Duodenal mucosa (tissue), 2 donors: ENCODE results near the gene AADAT.

Experiments
- H3K27ac ChIP-seq: one replicate; pipeline ENCODE4 v1.7.0; 2013; ENCODE audit warnings: low read depth, low read length
- H3K27me3 ChIP-seq, 2 donors: one replicate each; pipeline ENCODE4 v1.7.0; 2013; ENCODE audit warnings: low read length in 2 of 2, control low read depth in 1 of 2; ENCODE audit not compliant: insufficient read depth in 2 of 2, control insufficient read depth in 1 of 2
- H3K36me3 ChIP-seq, 2 donors: one replicate each; pipeline ENCODE4 v1.7.0; 2013; ENCODE audit warnings: low read length in 2 of 2, control low read depth in 1 of 2; ENCODE audit not compliant: insufficient read depth in 2 of 2, control insufficient read depth in 1 of 2
- H3K4me1 ChIP-seq, 2 donors: one replicate each; pipeline ENCODE4 v1.7.0; 2013; ENCODE audit warnings: low read length in 2 of 2, control low read depth in 1 of 2; ENCODE audit not compliant: insufficient read depth in 2 of 2, control insufficient read depth in 1 of 2
- H3K4me3 ChIP-seq, 2 donors: one replicate each; pipeline ENCODE4 v1.7.0; 2013; ENCODE audit warnings: low read length in 2 of 2, low read depth in 1 of 2
- H3K9ac ChIP-seq, 2 donors: one replicate each; pipeline ENCODE4 v1.7.0; 2013; ENCODE audit warnings: low read length in 2 of 2, low read depth in 1 of 2
- H3K9me3 ChIP-seq, 2 donors: one replicate each; pipeline ENCODE4 v1.7.0; 2013; ENCODE audit warnings: low read length in 2 of 2, control low read depth in 1 of 2; ENCODE audit not compliant: control insufficient read depth in 1 of 2

The AADAT gene

GRCh38 chr4:170091069-170091696 lies 1.4 kb upstream of the AADAT start:
- H3K36me3 ChIP-seq, result no peaks in the 10 kb centered on the region
- H3K4me3 ChIP-seq, result no peak overlapping the region
- no peak overlapping the region for H3K27ac ChIP-seq
- no peaks in the 10 kb centered on the region for H3K27me3 ChIP-seq
- H3K9me3 ChIP-seq, result no peaks in the 10 kb centered on the region
- H3K4me1 ChIP-seq, result peaks cover 7 to 15% of the 10 kb centered on the region in 2 donors
- H3K9ac ChIP-seq, result no peak overlapping the region

- Histone ChIP-seq H3K9me3 (no peaks in the 10 kb centered on the region), H3K36me3 (no peaks in the 10 kb centered on the region), H3K27me3 (no peaks in the 10 kb centered on the region), H3K27ac (no peak overlapping the region), H3K4me1 (peaks cover 7 to 15% of the 10 kb centered on the region in 2 donors), H3K4me3 (peak overlapping the region; percentile 78 to 85), H3K9ac (no peak overlapping the region)
These were observed 746 bp upstream of the AADAT start for GRCh38 chr4:170090352-170091052.

DNA sequence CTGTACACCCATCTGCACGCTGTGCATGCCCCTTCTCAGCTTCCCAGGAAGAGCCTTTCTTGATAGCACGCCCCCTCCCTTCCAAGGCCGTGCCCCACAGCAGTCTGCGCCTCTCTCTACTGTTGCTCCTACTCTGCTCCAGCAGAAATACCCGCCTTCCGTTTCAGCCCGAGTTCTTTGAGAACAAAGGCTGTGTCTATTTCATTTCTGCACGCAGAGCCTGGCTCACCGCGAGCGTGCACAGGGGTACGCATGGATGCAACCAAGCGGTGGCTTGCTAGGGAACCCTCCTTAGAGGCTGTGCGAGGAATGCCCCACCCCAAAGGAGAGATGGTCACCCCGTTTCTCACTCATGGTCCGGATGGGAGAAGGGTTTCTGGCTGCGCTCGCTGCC lies 485 bp downstream of the AADAT start:
- Histone ChIP-seq H3K27ac (no peak overlapping the region), H3K4me3 (peak overlapping the region; percentile 78 to 85), H3K27me3 (no peaks in the 10 kb centered on the region), H3K4me1 (peaks cover 7 to 15% of the 10 kb centered on the region in 2 donors), H3K9ac (peak overlapping the region in 1 of 2 donors; percentile 43), H3K36me3 (no peaks in the 10 kb centered on the region), H3K9me3 (no peaks in the 10 kb centered on the region)

DNA sequence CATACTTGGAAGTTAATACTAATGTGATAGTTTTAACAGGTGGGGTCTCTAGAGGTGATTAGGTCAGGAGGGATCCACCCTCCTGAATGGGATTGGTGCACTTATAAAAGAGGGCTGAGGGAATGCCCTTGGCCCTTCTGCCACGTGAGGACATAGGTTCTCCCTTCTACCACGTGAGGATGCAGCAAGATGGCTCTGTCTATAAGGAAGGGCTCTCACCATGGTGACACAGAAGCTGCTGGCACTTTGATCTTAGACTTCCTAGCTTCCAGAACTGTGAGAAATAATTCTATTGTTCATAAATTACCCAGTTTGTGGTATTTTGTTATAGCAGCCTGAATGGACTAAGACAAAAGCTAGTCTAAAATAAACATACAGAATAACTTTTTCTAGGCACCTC lies 1.0 kb downstream of the AADAT start:
- H3K27me3 ChIP-seq, result no peaks in the 10 kb centered on the region
- H3K36me3 ChIP-seq, result no peaks in the 10 kb centered on the region
- peaks cover 7 to 15% of the 10 kb centered on the region in 2 donors for H3K4me1 ChIP-seq
- no peaks in the 10 kb centered on the region for H3K9me3 ChIP-seq
- no peak overlapping the region for H3K9ac ChIP-seq
- H3K27ac ChIP-seq, result no peak overlapping the region
- peak overlapping the region in 1 of 2 donors; percentile 78 for H3K4me3 ChIP-seq

- peaks cover 7 to 15% of the 10 kb centered on the region in 2 donors for H3K4me1 ChIP-seq
- H3K4me3 ChIP-seq, result no peak overlapping the region
- H3K27me3 ChIP-seq, result no peaks in the 10 kb centered on the region
- no peaks in the 10 kb centered on the region for H3K36me3 ChIP-seq
- H3K9me3 ChIP-seq, result no peaks in the 10 kb centered on the region
- no peak overlapping the region for H3K9ac ChIP-seq
- H3K27ac ChIP-seq, result no peak overlapping the region
These were observed 2.5 kb downstream of the AADAT start for GRCh38 chr4:170087163-170087700.

- Histone ChIP-seq H3K36me3 (no peaks in the 10 kb centered on the region), H3K27me3 (no peaks in the 10 kb centered on the region), H3K9me3 (no peaks in the 10 kb centered on the region), H3K27ac (no peak overlapping the region), H3K4me1 (no peaks in the 10 kb centered on the region), H3K9ac (no peak overlapping the region), H3K4me3 (no peak overlapping the region)
These were observed 6.2 kb downstream of the AADAT start for GRCh38 chr4:170083541-170083940.

DNA sequence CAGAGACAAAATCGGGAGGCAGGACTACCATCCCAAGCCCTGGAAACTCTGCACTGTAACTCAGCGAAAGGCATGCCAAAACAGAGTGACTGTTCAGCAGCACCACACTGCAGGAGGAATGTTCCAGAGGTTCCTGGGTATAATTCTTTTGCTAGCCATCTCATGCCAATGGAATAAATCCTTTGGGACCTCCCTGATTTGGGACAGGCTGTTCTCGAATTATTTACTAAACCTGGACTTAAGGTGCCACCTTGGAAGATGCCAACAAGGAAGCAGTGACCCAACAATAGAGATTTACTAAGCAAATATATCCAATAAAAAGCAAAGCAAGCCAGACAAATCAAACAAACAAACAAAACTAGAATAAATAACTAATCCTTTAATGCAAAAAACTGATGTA lies 9.3 kb downstream of the AADAT start:
- Histone ChIP-seq H3K4me1 (no peaks in the 10 kb centered on the region), H3K9me3 (no peaks in the 10 kb centered on the region), H3K9ac (no peak overlapping the region), H3K27me3 (no peaks in the 10 kb centered on the region), H3K4me3 (no peak overlapping the region), H3K27ac (no peak overlapping the region), H3K36me3 (no peaks in the 10 kb centered on the region)

- Histone ChIP-seq H3K4me3 (no peak overlapping the region), H3K27me3 (no peaks in the 10 kb centered on the region), H3K9me3 (no peaks in the 10 kb centered on the region), H3K27ac (no peak overlapping the region), H3K36me3 (no peaks in the 10 kb centered on the region), H3K9ac (no peak overlapping the region), H3K4me1 (no peaks in the 10 kb centered on the region)
These were observed 9.8 kb downstream of the AADAT start for GRCh38 chr4:170079981-170080380.

GRCh38 chr4:170071196-170071595 lies 18.6 kb downstream of the AADAT start:
- no peaks in the 10 kb centered on the region for H3K9me3 ChIP-seq

DNA sequence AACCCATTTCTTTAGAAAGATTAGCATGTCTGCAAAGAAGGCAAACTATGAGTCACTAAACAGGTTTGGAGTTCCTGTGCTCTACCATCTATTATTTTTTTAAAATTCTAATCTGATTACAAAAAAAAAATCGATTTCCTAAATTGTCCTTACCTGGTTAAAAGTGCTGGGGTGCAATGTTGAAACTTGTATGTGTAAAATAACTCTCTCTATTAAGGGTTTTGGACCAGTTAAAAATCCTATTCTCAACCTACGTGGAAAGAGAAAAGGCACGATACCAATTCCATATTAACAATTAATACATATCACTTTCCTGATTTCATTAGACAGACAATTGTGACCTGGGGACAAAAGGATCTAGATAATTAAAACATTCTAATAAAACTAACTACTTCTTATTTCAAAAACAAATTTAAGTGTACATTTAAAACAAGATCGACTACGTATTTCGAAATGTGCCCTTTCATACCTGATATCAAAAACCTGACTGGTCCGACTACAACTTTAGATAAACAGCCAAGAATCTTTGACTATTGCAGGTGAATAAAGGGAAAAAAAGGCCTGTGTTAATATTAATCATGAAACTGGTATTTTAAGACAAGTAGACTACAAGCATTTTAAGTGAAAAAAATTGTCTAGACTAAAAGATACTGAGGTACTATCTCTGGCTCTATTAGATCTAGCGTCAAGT lies 21.2 kb downstream of the AADAT start:
- no peaks in the 10 kb centered on the region for H3K36me3 ChIP-seq
- H3K9me3 ChIP-seq, result no peaks in the 10 kb centered on the region
- no peak overlapping the region for H3K9ac ChIP-seq
- H3K4me1 ChIP-seq, result no peaks in the 10 kb centered on the region
- no peaks in the 10 kb centered on the region for H3K27me3 ChIP-seq
- H3K27ac ChIP-seq, result no peak overlapping the region
- H3K4me3 ChIP-seq, result no peak overlapping the region

More at GRCh38 chr4:170071196-170071595, 18.6 kb downstream of the AADAT start:
- H3K4me1 ChIP-seq, result no peaks in the 10 kb centered on the region
- H3K9ac ChIP-seq, result no peak overlapping the region
- H3K4me3 ChIP-seq, result no peak overlapping the region
- no peaks in the 10 kb centered on the region for H3K27me3 ChIP-seq
- H3K36me3 ChIP-seq, result no peaks in the 10 kb centered on the region
- H3K27ac ChIP-seq, result no peak overlapping the region
